GM06990 (cell line): ENCODE results near the gene C16orf96.

Experiments
- DNase-seq: peaks from one replicate; pipeline ENCODE4 v3.0.0-alpha.2; 2011; ENCODE audit not compliant: insufficient read length; ENCODE audit errors: extremely low read depth
- H3K27me3 ChIP-seq: replicated peaks from 2 replicates; pipeline ENCODE4 v1.6.0; 2011; ENCODE audit warnings: low read length; ENCODE audit not compliant: control insufficient read depth, insufficient read depth
- H3K36me3 ChIP-seq: 2 replicates; pipeline ENCODE4 v1.5.1; 2011; ENCODE audit warnings: low read length; ENCODE audit not compliant: control insufficient read depth, insufficient read depth
- H3K4me3 ChIP-seq: replicated peaks from 2 replicates; pipeline ENCODE4 v1.5.1; 2011; ENCODE audit warnings: low read depth, mild to moderate bottlenecking, control low read depth, low read length
- CTCF ChIP-seq: IDR thresholded peaks from 2 replicates; pipeline ENCODE4 v1.5.1; 2011; ENCODE audit warnings: low read length, control low read depth, mild to moderate bottlenecking, inconsistent platforms; ENCODE audit not compliant: insufficient read depth, poor library complexity, severe bottlenecking

C16orf96 gene

GRCh38 chr16:4633910-4634635, 77.9 kb downstream of the C16orf96 start:
- no peak for DNase-seq
- Histone ChIP-seq H3K36me3 (peaks cover 11% of the 10 kb centered on the region), H3K27me3 (no peaks in the 10 kb centered on the region), H3K4me3 (no peak overlapping the region)
- TF ChIP-seq CTCF = no peak

GRCh38 chr16:4634768-4635167, 78.6 kb downstream of the C16orf96 start:
- Histone ChIP-seq H3K36me3 (peaks cover 11% of the 10 kb centered on the region), H3K4me3 (no peak overlapping the region), H3K27me3 (no peaks in the 10 kb centered on the region)
- DNase-seq = no peak
- no peak for TF ChIP-seq CTCF

GRCh38 chr16:4636196-4636595, 80.1 kb downstream of the C16orf96 start:
- Histone ChIP-seq H3K27me3 (no peaks in the 10 kb centered on the region), H3K36me3 (peaks cover 11% of the 10 kb centered on the region), H3K4me3 (no peak overlapping the region)
- no peak for DNase-seq
- no peak for TF ChIP-seq CTCF

- peaks cover 11% of the 10 kb centered on the region for H3K36me3 ChIP-seq
- no peak overlapping the region for H3K4me3 ChIP-seq
- no peak for DNase-seq
- H3K27me3 ChIP-seq = no peaks in the 10 kb centered on the region
- no peak for TF ChIP-seq CTCF
Measured at GRCh38 chr16:4637501-4638166, 81.5 kb downstream of the C16orf96 start.

- no peak for DNase-seq
- no peak overlapping the region for H3K4me3 ChIP-seq
- TF ChIP-seq CTCF = no peak
- no peaks in the 10 kb centered on the region for H3K27me3 ChIP-seq
- H3K36me3 ChIP-seq = peaks cover 3% of the 10 kb centered on the region
Measured at GRCh38 chr16:4639899-4640509, 83.9 kb downstream of the C16orf96 start.
